NCI-H1436 (cell line): ENCODE results near the gene DPP3.

Source experiments
- DNase-seq: peaks from one replicate; lab custom pipeline; 2025; lab: John Stamatoyannopoulos, UW

DPP3 gene

DNA sequence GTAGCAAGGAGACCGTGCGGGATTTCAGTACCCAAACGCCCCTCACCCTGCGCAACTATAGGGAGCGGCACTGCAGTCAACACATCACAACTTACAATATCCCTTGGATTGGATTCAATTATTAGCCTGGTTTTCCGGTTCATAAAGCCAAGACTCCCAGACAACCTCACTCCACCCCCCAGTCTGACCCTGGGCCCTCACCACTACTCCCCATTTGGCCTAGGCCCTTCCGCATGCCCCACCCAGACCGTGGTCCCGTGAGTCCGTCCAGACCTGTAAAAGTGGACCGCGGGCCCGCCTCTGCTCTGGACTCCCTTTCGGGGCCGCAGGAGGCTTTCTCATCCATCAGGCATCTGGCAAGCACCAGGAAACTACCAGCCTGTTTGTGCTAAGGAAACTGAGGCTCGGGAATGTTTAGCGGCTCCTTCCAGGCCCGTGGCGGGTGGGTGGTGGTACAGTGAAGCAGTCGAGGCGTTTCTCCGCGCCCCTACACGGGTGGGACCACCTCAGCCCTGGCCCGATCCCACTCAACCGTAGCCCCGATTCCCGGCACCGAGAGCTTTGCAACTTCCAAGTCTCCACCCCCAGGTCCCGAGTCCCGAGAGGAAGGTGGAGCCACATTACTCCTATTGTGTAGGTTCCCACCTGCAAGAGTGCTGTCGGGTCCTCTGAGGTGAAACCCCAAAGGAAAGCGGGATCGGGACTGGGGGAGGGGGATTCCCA is 679 bp upstream of the DPP3 start:
- DNase-seq: peak; percentile 75

DNA sequence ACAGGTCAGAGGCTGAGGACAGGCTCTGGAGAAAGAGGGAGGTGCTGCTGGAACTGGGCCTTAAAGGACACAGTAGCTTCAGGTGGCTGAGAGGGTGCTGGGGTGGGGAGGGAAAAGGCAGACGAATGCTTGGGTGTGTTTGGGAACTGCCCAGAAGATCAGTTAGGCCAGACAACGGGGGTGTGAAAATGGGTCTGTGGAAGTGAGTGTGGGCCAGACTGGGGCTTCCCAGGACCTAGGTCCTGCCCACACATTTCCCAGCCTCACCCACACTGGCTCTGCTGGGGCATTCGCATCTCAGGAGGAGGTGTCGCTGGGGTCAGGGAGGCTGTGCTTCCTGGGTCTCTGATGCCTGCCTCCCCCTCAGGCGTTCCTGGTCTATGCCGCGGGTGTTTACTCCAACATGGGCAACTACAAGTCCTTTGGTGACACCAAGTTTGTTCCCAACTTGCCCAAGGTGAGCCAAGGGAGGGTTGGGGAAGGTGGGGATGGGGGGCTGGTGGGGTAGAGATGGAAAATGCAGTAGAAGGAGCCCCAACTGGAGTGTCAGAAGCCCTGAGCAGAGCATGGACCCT is 4.7 kb downstream of the DPP3 start:
- no peak for DNase-seq

GRCh38 chr11:66488957-66489356 is 8.7 kb downstream of the DPP3 start:
- DNase-seq: no peak

GRCh38 chr11:66489636-66490035 is 9.4 kb downstream of the DPP3 start:
- no peak for DNase-seq

DNA sequence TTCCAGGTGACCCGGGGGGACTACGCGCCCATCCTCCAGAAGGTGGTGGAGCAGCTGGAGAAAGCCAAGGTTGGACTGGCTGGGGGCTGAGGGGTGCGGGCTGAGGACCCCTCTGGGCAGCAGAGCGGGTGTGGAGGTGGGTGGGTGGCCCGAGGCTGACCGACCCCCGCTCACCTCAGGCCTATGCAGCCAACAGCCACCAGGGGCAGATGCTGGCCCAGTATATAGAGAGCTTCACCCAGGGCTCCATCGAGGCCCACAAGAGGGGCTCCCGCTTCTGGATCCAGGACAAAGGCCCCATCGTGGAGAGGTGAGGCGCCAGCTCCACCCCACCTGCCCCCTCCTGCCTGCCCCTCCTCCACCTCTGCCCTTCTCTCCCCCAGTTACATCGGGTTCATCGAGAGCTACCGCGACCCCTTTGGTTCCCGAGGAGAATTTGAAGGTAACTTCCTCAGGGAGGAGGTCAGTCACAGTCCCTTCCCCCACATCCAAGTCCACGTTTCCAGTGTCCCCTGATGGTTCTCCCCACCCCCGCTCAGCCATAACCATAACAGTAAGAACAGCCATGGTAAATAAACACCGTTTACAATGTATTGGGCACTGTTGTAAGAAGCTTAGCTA is 11.2 kb downstream of the DPP3 start:
- no peak for DNase-seq

- DNase-seq: no peak
Observed at GRCh38 chr11:66492161-66492865, 12.1 kb downstream of the DPP3 start.

DNA sequence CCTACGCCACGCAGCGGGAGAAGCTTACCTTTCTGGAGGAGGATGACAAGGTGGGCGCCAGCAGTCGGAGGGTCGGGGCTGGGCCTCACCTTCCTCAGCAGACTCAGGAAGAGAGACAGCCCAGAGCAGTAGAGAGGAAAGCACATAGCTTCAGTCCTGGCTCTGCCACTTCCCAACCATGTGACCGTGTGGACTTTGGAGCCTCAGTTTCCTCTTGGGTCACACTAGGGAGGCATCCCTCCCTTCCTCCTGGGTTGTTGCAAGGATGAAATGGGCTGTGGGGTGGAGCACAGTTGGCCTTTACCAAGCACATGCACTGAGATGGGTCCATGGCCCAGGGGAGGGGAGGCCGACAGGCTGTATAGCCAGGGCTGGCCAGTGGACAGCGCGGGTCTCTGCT is 12.9 kb downstream of the DPP3 start:
- DNase-seq: no peak

GRCh38 chr11:66494458-66494857 is 14.2 kb downstream of the DPP3 start:
- DNase-seq: no peak

- no peak for DNase-seq
Observed at GRCh38 chr11:66494935-66495334, 14.7 kb downstream of the DPP3 start.

- no peak for DNase-seq
Observed at GRCh38 chr11:66495401-66495854, 15.2 kb downstream of the DPP3 start.

- DNase-seq: no peak
Observed at GRCh38 chr11:66497206-66497605, 17.0 kb downstream of the DPP3 start.

DNA sequence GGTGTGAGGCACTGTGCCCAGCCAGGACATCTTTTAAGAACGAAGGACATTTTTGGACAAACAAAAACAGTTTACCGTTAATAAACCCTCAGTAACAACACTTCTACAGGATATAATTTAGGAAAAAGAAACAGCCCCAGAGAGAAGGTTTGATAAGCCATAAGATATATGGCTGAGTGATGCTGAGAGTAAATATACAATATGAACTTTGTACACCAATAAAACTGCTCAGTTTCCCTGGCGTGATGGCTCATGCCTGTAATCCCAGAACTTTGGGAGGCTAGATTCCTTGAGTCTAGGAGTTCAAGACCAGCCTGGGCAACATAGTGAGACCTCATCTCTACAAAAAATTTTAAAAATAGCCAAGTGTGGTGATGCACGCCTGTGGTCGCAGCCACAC is 18.3 kb downstream of the DPP3 start:
- DNase-seq: no peak

- DNase-seq: no peak
Observed at GRCh38 chr11:66505276-66505816, 25.1 kb downstream of the DPP3 start.

GRCh38 chr11:66509131-66509561 is 28.9 kb downstream of the DPP3 start:
- DNase-seq: no peak

DNA sequence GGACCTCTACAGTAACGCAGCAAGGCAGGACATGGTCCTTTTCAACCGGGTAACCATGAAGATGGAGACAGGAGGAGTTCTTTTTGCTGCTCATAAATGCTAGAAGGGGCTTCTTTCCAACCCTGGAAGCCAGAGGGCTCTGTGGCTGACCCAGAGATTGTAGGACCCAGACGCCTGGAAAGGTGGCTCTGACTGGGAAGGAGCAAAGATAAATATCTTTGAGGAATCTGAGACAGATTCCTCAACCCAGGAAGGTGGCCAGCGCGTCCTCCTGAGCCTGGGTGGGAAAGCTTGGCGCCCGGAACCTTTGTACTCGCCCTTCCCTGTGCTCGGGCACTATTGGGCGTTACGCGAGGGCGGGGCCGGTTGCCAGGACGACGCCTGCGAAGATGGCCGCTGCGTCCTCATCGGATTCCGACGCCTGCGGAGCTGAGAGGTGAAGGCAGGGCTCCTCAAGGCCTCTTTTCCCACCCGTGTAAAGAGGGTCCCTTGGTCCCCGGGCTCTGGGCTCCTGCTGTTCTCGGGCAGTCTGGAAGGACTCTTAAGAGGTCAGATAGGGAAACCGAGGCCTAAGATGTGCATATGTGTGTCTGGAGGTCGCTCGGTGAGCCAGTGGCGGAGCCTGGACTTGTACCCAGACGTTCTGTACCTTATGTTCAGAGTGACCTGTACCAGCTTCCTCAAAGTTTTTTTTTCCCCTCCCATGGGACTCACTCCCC is 30.2 kb downstream of the DPP3 start, which contains the start of gene BBS1:
Gene BBS1, plus strand, starts transcription at position 365 of the 719 bp plus-strand sequence. Its CDS starts 25 bp downstream, at position 390.
- DNase-seq: peak; percentile 46

- no peak for DNase-seq
Observed at GRCh38 chr11:66510990-66511339, 30.7 kb downstream of the DPP3 start.

DNA sequence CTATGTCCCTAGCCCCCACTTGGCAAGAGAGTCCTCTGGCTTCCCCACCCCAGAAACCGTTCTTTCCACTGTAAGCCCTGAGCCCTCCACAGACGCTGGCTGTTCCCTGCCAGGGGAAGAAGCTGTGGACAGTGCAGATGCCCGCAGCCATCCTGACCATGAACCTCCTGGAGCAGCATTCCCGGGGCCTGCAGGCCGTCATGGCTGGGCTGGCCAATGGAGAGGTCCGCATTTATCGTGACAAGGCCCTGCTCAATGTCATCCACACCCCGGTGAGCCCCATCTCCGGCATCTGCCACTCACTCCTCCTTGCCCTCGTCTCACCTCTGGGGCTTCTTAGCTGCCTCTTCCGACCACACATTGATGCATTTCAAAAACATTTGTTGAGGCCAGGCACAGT is 43.4 kb downstream of the DPP3 start:
- DNase-seq: no peak

- DNase-seq: no peak
Observed at GRCh38 chr11:66524304-66525040, 44.2 kb downstream of the DPP3 start.

DNA sequence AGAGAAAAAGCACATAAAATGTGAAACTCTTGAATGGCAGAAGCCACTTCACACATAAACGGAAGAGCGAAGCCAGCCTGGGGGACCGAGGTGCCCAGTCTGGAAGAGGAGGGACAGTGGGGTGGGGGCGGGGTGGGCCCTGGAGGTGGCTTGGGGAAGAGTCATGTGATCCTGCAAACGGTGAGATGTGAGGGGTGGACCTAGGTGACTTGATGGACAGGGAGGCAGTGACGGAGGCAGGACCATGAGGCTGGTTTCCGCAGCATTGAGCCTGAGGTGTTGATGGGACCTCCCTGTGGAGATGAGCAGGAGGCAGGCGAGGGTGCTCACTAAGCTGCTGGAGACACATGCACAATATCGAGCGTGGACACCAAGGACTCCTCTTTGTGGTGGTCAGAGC is 48.8 kb downstream of the DPP3 start:
- DNase-seq: no peak

DNA sequence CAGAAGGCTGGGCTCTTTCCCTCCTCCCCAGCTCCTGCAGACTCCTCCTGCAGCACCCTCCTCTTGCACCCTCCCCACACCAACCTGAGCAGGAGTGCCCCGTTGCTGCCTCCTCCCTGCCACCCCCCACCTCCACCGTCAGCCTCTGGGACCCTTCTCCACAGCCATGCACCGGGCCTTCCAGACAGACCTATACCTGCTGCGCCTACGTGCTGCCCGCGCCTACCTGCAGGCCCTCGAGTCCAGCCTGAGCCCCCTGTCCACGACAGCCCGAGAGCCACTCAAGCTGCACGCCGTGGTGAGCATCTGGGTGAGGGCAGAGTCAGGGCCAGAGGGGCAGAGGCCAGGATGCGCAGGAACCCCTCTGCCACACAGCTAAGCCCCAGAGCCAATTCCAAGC is 49.4 kb downstream of the DPP3 start:
- DNase-seq: no peak
